ENCODE data around the gene SNN.

SNN gene

GRCh38 chr16:11635679-11636171 is 32.5 kb upstream of the SNN start:
- DNase-seq: no peak

- no peak for DNase-seq
Measured at GRCh38 chr16:11636172-11636721, 32.0 kb upstream of the SNN start.

- DNase-seq: no peak
Measured at GRCh38 chr16:11637320-11637719, 30.9 kb upstream of the SNN start.

- DNase-seq: no peak
Measured at GRCh38 chr16:11638140-11638539, 30.1 kb upstream of the SNN start.

GRCh38 chr16:11639008-11639562 is 29.2 kb upstream of the SNN start:
- DNase-seq: no peak

- DNase-seq: peak; percentile 85
Measured at GRCh38 chr16:11639925-11640899, 28.0 kb upstream of the SNN start.

DNA sequence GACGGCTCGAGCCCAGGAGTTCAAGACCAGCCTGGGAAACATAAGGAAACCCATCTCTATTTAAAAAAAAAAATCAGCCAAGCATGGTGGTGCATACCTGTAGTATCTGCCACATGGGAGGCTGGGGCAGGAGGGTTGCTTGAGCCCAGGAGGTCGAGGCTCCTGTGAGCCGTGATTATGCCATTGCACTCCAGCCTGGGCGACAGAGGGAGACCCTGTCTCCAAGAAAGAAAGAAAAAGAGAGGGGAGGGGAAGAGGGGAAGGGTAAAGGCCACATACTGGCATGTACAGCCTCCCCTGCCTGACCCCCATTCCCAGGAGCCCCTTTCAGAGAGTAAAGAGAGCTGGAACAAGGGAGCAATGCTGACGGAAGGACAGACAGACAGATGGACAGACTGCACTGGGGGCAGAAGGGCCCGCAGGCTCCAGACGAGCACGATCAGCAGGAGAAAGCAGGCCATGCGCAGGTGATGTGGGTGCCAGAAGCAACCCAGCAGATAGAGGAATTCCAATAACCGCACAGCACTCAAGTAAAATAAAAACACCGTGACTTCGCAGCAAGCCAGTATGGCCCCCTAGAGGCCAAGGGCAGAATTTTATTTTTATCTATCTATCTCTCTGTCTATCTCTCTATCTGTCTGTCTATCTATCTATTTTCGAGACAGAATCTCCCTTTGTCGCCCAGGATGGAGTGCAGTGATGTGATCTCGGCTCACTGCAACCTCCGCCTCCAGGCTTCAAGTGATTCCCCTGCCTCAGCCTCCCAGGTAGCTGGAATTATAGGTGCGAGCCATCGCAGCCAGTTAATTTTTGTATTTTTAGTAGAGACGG is 27.1 kb upstream of the SNN start:
- DNase-seq: peak; percentile 17

DNA sequence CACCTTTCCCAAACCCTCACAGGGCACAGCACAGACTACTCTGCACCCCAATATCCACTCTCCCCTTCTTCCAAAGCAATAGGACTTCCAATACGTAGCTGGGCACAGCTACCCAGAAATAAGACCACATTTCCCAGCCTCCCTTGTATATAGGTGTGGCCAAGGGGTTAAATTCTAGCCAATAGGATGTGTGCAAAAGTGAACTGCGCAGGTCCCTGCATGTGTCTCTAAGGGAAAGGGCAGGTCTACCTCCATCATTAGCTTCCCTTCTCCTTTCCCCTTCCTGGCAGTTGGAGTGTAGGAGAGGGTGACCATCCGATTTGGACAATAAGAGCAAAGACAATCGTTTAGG is 25.5 kb upstream of the SNN start:
- DNase-seq: peak; percentile 16

GRCh38 chr16:11649276-11649675 is 19.0 kb upstream of the SNN start:
- DNase-seq: no peak

- DNase-seq: no peak
Measured at GRCh38 chr16:11650641-11651591, 17.3 kb upstream of the SNN start.

DNA sequence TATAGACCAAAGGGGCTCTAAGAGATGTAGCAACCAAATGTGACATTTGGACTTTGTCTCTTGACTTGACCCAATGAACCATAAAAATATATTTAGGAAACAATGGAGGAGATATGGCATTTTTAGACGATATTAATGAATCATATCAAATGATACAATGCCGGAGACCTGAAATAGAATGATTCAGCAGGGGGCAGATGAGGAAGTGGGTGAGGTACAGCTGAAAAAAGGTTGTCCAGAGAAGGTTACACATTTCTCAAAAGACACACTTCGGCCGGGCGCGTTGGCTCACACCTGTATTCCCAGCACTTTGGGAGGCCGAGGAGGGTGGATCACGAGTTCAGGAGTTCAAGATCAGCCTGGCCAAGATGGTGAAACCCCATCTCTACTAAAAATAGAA is 16.5 kb upstream of the SNN start:
- DNase-seq: no peak

DNA sequence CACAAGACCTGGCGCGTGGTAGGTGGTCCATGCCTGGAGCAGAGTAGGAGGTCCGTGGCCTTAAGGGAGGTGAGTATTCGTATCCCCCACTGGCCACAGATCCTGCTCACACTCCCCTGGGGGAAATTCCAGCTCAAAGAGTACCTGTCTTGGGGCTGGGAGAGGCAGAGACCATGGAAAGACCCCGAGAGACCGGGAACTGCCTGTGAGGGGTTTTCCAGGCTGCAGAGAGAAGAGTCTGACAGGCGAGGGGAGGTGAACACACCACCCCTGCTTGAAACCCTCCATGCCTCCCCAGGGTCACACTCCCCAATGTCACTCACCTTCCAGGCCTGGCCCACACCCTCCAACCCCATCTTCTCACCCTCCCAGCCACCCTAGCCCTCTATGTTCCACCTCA is 12.6 kb upstream of the SNN start:
- DNase-seq: no peak

- DNase-seq: no peak
Measured at GRCh38 chr16:11657556-11657955, 10.7 kb upstream of the SNN start.

DNA sequence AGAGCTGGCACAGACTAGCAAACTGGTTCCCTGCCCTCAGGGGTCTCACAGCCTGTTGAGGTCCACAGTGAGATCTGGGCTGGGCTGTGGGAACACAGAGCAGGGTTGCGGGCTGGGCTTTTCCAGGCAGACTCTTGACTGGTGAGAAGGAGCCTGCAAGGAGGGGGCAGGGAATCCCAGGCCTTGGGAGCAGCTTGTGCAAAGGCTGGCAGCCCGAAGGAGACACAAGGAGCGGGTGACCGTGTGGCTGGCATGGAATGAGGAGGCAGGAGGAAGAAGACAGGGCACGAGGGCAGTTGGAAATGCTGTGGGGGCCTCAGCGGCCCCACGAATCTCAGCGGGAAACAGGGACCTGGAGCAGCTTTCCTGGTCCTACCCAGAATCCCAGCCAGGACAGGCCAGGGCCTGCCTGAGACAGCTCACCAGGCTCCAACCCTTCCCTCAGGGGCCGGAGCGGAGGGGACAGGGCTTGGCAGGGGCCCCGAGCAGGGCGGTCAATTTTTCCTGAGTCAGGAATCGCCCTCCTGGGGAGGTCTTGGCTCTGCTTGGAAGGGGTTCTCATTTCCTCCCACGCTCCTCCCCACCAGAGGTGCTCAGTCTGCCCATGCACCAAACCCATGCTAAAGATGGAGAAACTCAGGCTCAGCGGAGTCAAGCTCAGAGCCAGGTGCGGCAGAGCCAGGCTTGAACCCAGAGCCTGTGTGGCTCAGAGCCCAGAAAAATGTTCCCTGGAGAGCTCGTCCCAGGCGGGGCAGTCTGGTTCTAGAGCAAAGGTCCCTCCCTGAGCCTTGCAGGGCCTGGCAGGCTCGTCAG is 9.2 kb upstream of the SNN start:
- DNase-seq: no peak

- no peak for DNase-seq
Measured at GRCh38 chr16:11660565-11660964, 7.7 kb upstream of the SNN start.

DNA sequence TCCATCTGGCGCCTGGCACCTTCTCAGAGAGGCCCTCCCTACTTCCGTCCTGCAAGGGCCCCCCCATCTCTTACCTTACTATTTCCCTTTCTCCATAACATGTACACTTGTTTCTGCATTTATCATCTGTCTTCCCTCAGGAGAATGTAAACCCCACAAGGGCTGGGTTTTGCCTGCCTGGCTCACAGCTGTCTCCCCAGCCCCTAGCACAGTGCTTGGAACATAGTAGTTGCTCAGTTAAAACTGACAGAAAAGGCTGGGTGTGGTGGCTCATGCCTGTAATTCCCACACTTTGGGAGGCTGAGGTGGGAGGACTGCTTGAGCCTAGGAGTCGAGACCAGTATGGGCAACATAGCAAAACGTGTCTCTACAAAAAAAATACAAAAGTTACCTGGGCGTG is 5.7 kb upstream of the SNN start:
- DNase-seq: no peak

GRCh38 chr16:11665071-11665491 is 3.2 kb upstream of the SNN start:
- DNase-seq: peak; percentile 70

GRCh38 chr16:11666103-11667055 is 1.9 kb upstream of the SNN start:
- peak; percentile 49 for DNase-seq

GRCh38 chr16:11667221-11667823 is 933 bp upstream of the SNN start:
- DNase-seq: no peak

Data from NCI-H524 treated with DMSO at 0.1 percent for 48 hours (cell line).